Measurements from ENCODE around the gene DCTN3. TPM values are rescaled to one million over a fixed set of nuclear protein-coding genes. Genes with fewer than 3 reads are reported as not detected.

DCTN3 gene
- total RNA-seq, 1 donor from 2014 or later, result 92.7 TPM

- Histone ChIP-seq H3K36me3 (ENCODE audit: control insufficient read depth, insufficient read depth, low read length) (no peaks in the 10 kb centered on the region), H3K4me3 (ENCODE audit: low read depth, low read length) (no peak overlapping the region), H3K27me3 (ENCODE audit: control insufficient read depth, insufficient read depth, low read length) (no peaks in the 10 kb centered on the region)
- DNase-seq (ENCODE audit: low read depth), result no peak
- no peak for TF ChIP-seq CTCF (IDR thresholded peaks at IDR 0.05; ENCODE audit: insufficient read depth, low read length, poor library complexity, severe bottlenecking)
Observed at GRCh38 chr9:34650816-34651215, 30.5 kb upstream of the DCTN3 start.

GRCh38 chr9:34648673-34649072 is 28.4 kb upstream of the DCTN3 start:
- H3K27me3 ChIP-seq (ENCODE audit: control insufficient read depth, insufficient read depth, low read length), result no peaks in the 10 kb centered on the region
- TF ChIP-seq CTCF (IDR thresholded peaks at IDR 0.05; ENCODE audit: insufficient read depth, low read length, poor library complexity, severe bottlenecking), result no peak
- H3K36me3 ChIP-seq (ENCODE audit: control insufficient read depth, insufficient read depth, low read length), result no peaks in the 10 kb centered on the region
- DNase-seq (ENCODE audit: low read depth), result no peak
- no peak overlapping the region for H3K4me3 ChIP-seq (ENCODE audit: low read depth, low read length)

- Histone ChIP-seq H3K27me3 (ENCODE audit: control insufficient read depth, insufficient read depth, low read length) (no peaks in the 10 kb centered on the region), H3K36me3 (ENCODE audit: control insufficient read depth, insufficient read depth, low read length) (no peaks in the 10 kb centered on the region), H3K4me3 (ENCODE audit: low read depth, low read length) (peak overlapping the region; percentile 61)
- DNase-seq (ENCODE audit: low read depth), result no peak
- no peak for TF ChIP-seq CTCF (IDR thresholded peaks at IDR 0.05; ENCODE audit: insufficient read depth, low read length, poor library complexity, severe bottlenecking)
Observed at GRCh38 chr9:34647651-34648050, 27.4 kb upstream of the DCTN3 start.

- TF ChIP-seq CTCF (IDR thresholded peaks at IDR 0.05; ENCODE audit: insufficient read depth, low read length, poor library complexity, severe bottlenecking), result no peak
- Histone ChIP-seq H3K36me3 (ENCODE audit: control insufficient read depth, insufficient read depth, low read length) (no peaks in the 10 kb centered on the region), H3K4me3 (ENCODE audit: low read depth, low read length) (peak overlapping the region; percentile 61), H3K27me3 (ENCODE audit: control insufficient read depth, insufficient read depth, low read length) (no peaks in the 10 kb centered on the region)
- no peak for DNase-seq (ENCODE audit: low read depth)
Observed at GRCh38 chr9:34647084-34647403, 26.7 kb upstream of the DCTN3 start.

GRCh38 chr9:34646211-34647083 is 26.2 kb upstream of the DCTN3 start, which contains the start of gene GALT:
GALT (plus strand) TSS chr9:34646675; CDS start chr9:34646705, 30 bp downstream.
- H3K27me3 ChIP-seq (ENCODE audit: control insufficient read depth, insufficient read depth, low read length), result no peaks in the 10 kb centered on the region
- peak; percentile 74 for TF ChIP-seq CTCF (IDR thresholded peaks at IDR 0.05; ENCODE audit: insufficient read depth, low read length, poor library complexity, severe bottlenecking)
- peak; percentile 50 for DNase-seq (ENCODE audit: low read depth)

More at GRCh38 chr9:34646211-34647083, 26.2 kb upstream of the DCTN3 start, which contains the start of gene GALT:
- no peaks in the 10 kb centered on the region for H3K36me3 ChIP-seq (ENCODE audit: control insufficient read depth, insufficient read depth, low read length)
- H3K4me3 ChIP-seq (ENCODE audit: low read depth, low read length), result peak within 1 kb of the TSS; percentile 61

Measured in kidney epithelial cell (primary cell).